Small intestine (tissue), 7 donors: ENCODE results near the gene TSSC4. TPM values are rescaled to one million over a fixed set of nuclear protein-coding genes. Genes with fewer than 3 reads are reported as not detected.

Experiments used
- DNase-seq, 2 donors: peaks; one replicate each; pipeline versions ENCODE4 v3.0.0 to v3.0.0-alpha.2; 2013
- FAIRE-seq: peaks from 2 replicates; lab custom pipeline; 2012; peaks lifted over from hg19 to GRCh38; lab: Jason Lieb, UNC
- H3K27ac ChIP-seq, 3 donors: one replicate each; pipeline ENCODE4 v1.5.1; 2013; ENCODE audit warnings: low read length in 2 of 3, mild to moderate bottlenecking in 2 of 3, control low read depth in 1 of 3, inconsistent platforms in 1 of 3, low read depth in 1 of 3, moderate library complexity in 1 of 3
- H3K27me3 ChIP-seq, 3 donors: one replicate each; pipeline ENCODE4 v1.6.1; 2013; ENCODE audit warnings: low read length in 3 of 3, inconsistent platforms in 1 of 3; ENCODE audit not compliant: control insufficient read depth in 3 of 3, insufficient read depth in 3 of 3
- H3K36me3 ChIP-seq, 3 donors: one replicate each; pipeline ENCODE4 v1.6.1; 2013; ENCODE audit warnings: low read length in 3 of 3, inconsistent platforms in 1 of 3, low read depth in 1 of 3, mild to moderate bottlenecking in 1 of 3, moderate library complexity in 1 of 3; ENCODE audit not compliant: control insufficient read depth in 3 of 3, insufficient read depth in 2 of 3
- H3K4me1 ChIP-seq, 3 donors: one replicate each; pipeline ENCODE4 v1.6.1; 2013; ENCODE audit warnings: low read length in 2 of 3, inconsistent platforms in 1 of 3, low read depth in 1 of 3, mild to moderate bottlenecking in 1 of 3, moderate library complexity in 1 of 3; ENCODE audit not compliant: control insufficient read depth in 3 of 3, insufficient read depth in 2 of 3
- H3K4me3 ChIP-seq, 3 donors: one replicate each; pipeline ENCODE4 v1.5.1; 2013; ENCODE audit warnings: low read length in 3 of 3, control low read depth in 1 of 3, inconsistent platforms in 1 of 3, low read depth in 1 of 3, mild to moderate bottlenecking in 1 of 3, moderate library complexity in 1 of 3
- H3K9me3 ChIP-seq, 2 donors: one replicate each; pipeline ENCODE4 v1.6.1; 2013; ENCODE audit warnings: low read depth in 1 of 2, low read length in 1 of 2; ENCODE audit not compliant: control insufficient read depth in 2 of 2, insufficient read depth in 1 of 2
- WGBS, 3 donors: extraction: QIAGEN DNeasy Blood & Tissue Kit; methylation state at CpG; one replicate each; pipeline ENCODE4 v1.1.7; 2013; 5-methylcytosine and 5-hydroxymethylcytosine counted together
- polyA plus RNA-seq, 4 donors: library from polyadenylated mRNA; stranded (reverse) in 3 of 4; unstranded in 1 of 4; fragments of 200-250 nt in 3 of 4; fragments of 120-200 nt in 1 of 4; gene quantifications; one replicate each; pipeline versions ENCODE4 v1.2.1 to v1.2.3, GENCODE V29; 2013
- donor health status: healthy with polysubstance abuse.
- donor health status: control.
- donor health status: control.
- donor health status: Bipolar disorder and iron deficiency.
- donor health status: healthy.

The TSSC4 gene
- polyA plus RNA-seq, 4 donors = 24.2 to 113 (median 63.3) TPM

DNA sequence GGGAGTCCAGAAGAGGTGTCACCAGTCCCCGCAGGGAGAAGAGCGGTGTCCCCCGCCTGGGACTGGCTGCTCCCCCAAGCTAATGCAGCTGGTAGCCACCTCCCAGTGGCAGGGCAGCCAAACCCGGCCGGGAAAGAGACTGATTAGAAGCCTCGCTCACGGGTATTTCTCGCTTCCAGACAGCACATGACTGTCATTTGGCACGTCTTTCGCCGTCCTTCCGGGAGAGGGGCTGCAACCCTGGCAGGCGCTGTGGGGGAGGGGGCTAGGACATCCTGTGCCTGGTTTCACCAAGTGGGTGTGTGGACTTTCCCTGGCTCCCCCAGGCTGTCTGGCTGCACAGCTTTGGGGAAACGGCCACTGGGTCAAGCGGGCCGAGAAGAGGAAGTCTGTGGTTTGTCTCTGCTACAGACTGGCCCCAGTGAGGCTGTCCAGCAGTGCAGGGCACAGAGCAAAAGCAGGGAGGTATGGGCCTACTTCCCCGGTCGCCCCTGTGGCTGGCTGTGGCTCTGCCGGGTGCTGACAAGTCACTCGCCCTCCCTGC lies 19.7 kb upstream of the TSSC4 start:
- Histone ChIP-seq H3K4me1 (peaks cover 0 to 26% (median 0%) of the 10 kb centered on the region in 3 donors), H3K4me3 (no peak overlapping the region), H3K36me3 (peaks cover 0 to 57% (median 0%) of the 10 kb centered on the region in 3 donors), H3K27me3 (no peaks in the 10 kb centered on the region), H3K9me3 (peaks cover 0 to 11% of the 10 kb centered on the region in 2 donors), H3K27ac (peak overlapping the region in 2 of 3 donors; percentile 44 to 80)
- WGBS, 3 donors = 58 to 85% (median 82%) methylated on average over 17 to 20 of the region's 20 CpGs
- DNase-seq (peak; percentile 19 to 21), FAIRE-seq (no peak)

- WGBS, 3 donors = 72 to 82% (median 74%) methylated on average over 11 of the region's 11 CpGs
- H3K27ac ChIP-seq = peak overlapping the region in 2 of 3 donors; percentile 22 to 80
- H3K36me3 ChIP-seq = peaks cover 0 to 65% (median 0%) of the 10 kb centered on the region in 3 donors
- H3K4me1 ChIP-seq = peaks cover 0 to 24% (median 3%) of the 10 kb centered on the region in 3 donors
- DNase-seq (no peak), FAIRE-seq (no peak)
- no peaks in the 10 kb centered on the region for H3K27me3 ChIP-seq
- peaks cover 0 to 11% of the 10 kb centered on the region in 2 donors for H3K9me3 ChIP-seq
- no peak overlapping the region for H3K4me3 ChIP-seq
Measured at GRCh38 chr11:2381494-2382128, 18.9 kb upstream of the TSSC4 start.

DNA sequence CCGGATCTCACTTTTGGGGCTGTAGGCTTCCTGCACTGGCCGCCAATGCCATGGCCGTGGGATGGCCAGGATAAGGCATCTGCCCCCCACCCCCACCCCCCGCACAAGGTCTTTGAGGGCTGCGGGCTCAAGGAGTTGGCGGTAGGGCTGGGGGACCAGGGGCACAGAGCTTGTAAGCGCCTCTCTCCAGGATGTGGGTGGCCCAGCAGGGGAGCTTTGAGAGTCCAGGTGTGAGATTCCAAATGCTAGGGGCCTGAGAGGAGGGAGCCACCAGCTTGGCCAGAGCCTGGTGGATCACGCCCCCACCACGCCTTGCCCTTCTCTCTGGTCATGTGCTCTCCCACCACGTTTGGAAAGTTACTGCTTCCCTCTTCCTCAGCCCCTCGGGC lies 18.4 kb upstream of the TSSC4 start:
- no peaks in the 10 kb centered on the region for H3K27me3 ChIP-seq
- H3K36me3 ChIP-seq = peaks cover 0 to 70% (median 0%) of the 10 kb centered on the region in 3 donors
- DNase-seq = no peak
- no peak for FAIRE-seq
- peaks cover 0 to 11% of the 10 kb centered on the region in 2 donors for H3K9me3 ChIP-seq
- no peak overlapping the region for H3K4me3 ChIP-seq
- peaks cover 0 to 20% (median 6%) of the 10 kb centered on the region in 3 donors for H3K4me1 ChIP-seq
- H3K27ac ChIP-seq = peak overlapping the region in 1 of 3 donors; percentile 80
- WGBS, 3 donors = 58 to 64% (median 63%) methylated on average over 10 to 11 of the region's 11 CpGs

DNA sequence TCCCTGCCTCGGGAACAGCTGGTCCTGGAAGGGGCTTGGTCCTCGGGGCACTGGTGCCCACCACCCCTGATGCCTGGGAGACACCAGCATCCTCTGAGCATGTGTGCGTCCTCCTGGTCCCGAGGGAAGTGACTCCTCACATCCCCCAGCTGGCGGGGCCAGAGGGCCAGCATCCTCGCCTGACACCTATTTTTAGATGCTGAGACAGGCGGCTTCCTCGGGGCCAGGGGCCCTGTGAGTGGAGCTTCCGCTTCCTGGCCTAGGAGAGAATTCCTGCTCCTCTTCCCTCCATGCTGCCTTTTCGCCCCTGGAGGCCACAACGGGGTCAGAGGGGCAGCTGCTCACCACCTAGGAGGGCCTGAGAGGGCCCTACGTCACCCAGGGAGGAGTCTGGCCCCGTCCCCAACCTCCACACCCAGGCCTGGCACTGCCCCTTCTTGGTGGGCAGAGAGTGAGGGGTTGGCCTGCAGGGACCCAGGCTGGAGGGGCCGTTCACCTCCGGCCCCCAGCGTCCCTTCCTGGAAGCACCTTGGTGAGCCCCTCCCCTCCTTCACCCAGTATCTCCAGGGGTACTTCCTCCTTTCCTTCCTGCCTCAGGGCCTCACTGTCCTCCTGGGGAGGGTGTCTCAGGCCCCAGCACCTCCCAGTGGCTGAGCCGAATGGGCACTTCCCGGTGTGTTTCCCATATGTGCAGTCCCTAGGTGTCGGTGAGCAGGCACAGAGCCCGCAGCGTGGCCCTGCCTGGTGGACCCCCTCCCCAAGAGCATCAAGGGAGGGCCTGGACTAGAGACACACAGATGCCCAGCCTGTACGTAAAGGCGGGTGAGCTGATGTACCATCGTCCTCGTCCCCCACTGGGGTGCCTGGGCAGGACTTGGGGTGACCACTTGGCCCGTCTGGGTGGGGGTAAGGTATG lies 17.4 kb upstream of the TSSC4 start:
- H3K4me3 ChIP-seq = no peak overlapping the region
- no peak for DNase-seq
- peaks cover 0 to 80% (median 0%) of the 10 kb centered on the region in 3 donors for H3K36me3 ChIP-seq
- no peak for FAIRE-seq
- H3K4me1 ChIP-seq = peaks cover 0 to 21% (median 6%) of the 10 kb centered on the region in 3 donors
- WGBS, 3 donors = 54 to 78% (median 69%) methylated on average over 26 of the region's 26 CpGs
- H3K9me3 ChIP-seq = peaks cover 0 to 11% of the 10 kb centered on the region in 2 donors
- no peaks in the 10 kb centered on the region for H3K27me3 ChIP-seq
- H3K27ac ChIP-seq = peak overlapping the region; percentile 12 to 80 (median 30)

DNA sequence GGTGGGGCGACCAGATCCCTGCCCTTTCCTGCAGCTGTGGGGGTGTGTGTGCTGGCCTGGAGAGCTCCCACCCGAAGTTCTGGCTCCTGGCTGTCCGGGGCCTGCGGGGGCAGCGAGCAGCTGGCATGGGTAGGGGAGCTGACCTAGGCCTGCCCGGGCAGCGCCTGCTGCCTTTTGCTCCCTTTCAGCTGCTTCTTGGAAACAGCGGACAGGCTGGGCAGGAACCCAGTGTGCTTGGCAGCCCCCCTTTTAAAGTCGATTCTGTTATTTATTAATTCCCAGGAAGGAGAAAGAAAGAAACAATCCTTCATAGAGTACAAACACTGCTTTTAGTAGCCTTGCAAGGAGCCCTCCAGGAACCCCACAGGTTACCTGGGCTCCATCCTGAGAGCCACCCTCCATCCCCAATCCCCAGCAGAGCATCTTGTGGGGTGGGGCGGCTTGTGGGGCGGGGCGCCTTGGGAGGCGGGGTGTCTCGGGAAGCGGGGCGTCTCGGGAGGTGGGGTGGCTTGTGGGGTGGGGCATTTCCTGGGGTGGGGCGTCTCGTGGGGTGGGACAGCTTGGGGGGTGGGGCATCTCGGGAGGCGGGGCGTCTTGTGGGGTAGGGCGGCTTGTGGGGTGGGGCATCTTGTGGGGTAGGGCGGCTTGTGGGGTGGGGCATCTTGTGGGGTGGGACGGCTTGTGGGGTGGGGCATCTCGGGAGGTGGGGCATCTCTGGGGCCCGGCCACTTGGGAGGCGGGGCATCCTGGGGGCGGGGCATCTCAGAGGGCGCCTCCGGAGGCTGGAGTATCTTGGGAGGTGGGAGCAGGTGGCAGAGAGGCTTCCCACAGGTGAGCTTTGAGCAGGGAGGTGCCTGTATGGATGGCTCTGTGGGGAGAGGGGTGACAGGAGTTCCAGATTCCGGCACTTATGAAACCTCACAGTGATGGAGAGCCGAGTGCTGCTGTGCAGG lies 16.4 kb upstream of the TSSC4 start:
- Histone ChIP-seq H3K27ac (peak overlapping the region in 2 of 3 donors; percentile 30 to 80), H3K9me3 (peaks cover 0 to 11% of the 10 kb centered on the region in 2 donors), H3K4me3 (no peak overlapping the region), H3K4me1 (peaks cover 0 to 30% (median 6%) of the 10 kb centered on the region in 3 donors), H3K36me3 (peaks cover 0 to 90% (median 0%) of the 10 kb centered on the region in 3 donors), H3K27me3 (no peaks in the 10 kb centered on the region)
- DNase-seq (peak; percentile 22 to 40), FAIRE-seq (no peak)
- WGBS, 3 donors = 36 to 41% (median 39%) methylated on average over 24 to 33 of the region's 33 CpGs

GRCh38 chr11:2385156-2386151 lies 15.1 kb upstream of the TSSC4 start:
- Histone ChIP-seq H3K27ac (peak overlapping the region in 1 of 3 donors; percentile 59), H3K4me1 (peaks cover 0 to 25% (median 6%) of the 10 kb centered on the region in 3 donors), H3K27me3 (no peaks in the 10 kb centered on the region), H3K4me3 (no peak overlapping the region), H3K9me3 (peaks cover 0 to 11% of the 10 kb centered on the region in 2 donors), H3K36me3 (peaks cover 0 to 90% (median 0%) of the 10 kb centered on the region in 3 donors)
- 68 to 84% (median 72%) methylated on average over 41 to 48 of the region's 48 CpGs for WGBS, 3 donors
- no peak for FAIRE-seq
- no peak for DNase-seq

GRCh38 chr11:2386591-2386990 lies 14.0 kb upstream of the TSSC4 start:
- no peak for DNase-seq
- Histone ChIP-seq H3K36me3 (peaks cover 0 to 90% (median 2%) of the 10 kb centered on the region in 3 donors), H3K4me3 (no peak overlapping the region), H3K9me3 (peaks cover 0 to under 1% of the 10 kb centered on the region in 2 donors), H3K27ac (peak overlapping the region in 2 of 3 donors; percentile 45 to 59), H3K4me1 (peaks cover 0 to 23% (median 6%) of the 10 kb centered on the region in 3 donors), H3K27me3 (no peaks in the 10 kb centered on the region)
- 57 to 78% (median 68%) methylated on average over 9 of the region's 9 CpGs for WGBS, 3 donors
- FAIRE-seq = no peak
